ENCODE measurements around the gene SLC4A1AP. TPM values are rescaled to one million over a fixed set of nuclear protein-coding genes. Genes with fewer than 3 reads are reported as not detected.
"Not testable (repeated sequence)": the region's sequence is repeated elsewhere in the genome, so short reads cannot be mapped to it uniquely, and the experiment has no call there.

Gene SLC4A1AP, protein sequence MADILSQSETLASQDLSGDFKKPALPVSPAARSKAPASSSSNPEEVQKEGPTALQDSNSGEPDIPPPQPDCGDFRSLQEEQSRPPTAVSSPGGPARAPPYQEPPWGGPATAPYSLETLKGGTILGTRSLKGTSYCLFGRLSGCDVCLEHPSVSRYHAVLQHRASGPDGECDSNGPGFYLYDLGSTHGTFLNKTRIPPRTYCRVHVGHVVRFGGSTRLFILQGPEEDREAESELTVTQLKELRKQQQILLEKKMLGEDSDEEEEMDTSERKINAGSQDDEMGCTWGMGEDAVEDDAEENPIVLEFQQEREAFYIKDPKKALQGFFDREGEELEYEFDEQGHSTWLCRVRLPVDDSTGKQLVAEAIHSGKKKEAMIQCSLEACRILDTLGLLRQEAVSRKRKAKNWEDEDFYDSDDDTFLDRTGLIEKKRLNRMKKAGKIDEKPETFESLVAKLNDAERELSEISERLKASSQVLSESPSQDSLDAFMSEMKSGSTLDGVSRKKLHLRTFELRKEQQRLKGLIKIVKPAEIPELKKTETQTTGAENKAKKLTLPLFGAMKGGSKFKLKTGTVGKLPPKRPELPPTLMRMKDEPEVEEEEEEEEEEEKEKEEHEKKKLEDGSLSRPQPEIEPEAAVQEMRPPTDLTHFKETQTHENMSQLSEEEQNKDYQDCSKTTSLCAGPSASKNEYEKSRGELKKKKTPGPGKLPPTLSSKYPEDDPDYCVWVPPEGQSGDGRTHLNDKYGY
- 10 to 100 TPM; 27.8 to 28.7 TPM for total RNA-seq

DNA sequence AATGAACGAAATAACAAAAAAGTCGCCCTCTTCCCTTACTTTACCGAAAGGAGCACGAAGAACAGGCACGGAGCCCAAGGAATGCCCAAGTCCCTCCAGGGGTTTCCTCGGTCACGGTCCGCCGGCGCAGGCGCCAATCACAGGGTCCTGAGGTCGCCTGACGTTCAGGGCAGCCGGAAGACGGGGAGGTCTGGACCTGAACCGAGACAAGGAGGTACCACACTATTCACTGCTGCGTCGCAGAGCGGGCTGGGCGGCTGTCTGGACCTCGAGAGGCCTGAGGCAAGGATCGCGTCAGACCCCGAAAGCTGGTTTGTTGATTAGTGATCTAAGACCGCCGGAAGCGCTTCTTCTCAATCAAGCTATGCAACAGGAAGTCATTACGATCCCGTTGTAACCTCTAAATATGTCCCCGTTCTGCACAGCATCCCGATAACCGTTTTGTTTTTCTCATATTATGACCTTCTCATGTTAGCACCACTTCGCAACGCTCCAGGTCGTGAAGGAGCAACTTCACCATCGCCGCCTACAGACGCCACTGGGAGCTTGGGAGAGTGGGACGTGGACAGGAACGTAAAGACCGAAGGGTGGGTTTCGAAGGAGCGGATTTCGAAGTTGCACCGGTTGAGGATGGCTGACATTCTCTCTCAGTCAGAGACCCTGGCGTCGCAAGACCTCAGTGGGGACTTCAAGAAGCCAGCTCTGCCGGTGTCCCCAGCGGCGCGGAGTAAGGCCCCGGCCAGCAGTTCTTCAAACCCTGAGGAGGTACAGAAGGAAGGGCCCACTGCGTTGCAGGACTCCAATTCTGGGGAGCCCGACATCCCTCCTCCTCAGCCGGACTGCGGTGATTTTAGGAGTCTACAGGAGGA lies at the start of gene SLC4A1AP, which contains the start of gene SUPT7L:
TSS of gene SLC4A1AP (plus strand) at position 605 of the 869 bp plus-strand sequence. CDS start at position 631, 26 bp downstream.
TSS of gene SUPT7L (minus strand) at position 330 of the 869 bp plus-strand sequence. CDS start 1,422 bp downstream, outside the sequence.
- CTCF ChIA-PET: interaction anchor here (1.0 to 2.0 kb wide), 5 partner anchors 10 to 232 kb away, joined by 3 to 10 read pairs (median 5); no protein-coding TSS in a partner anchor
- POLR2A ChIA-PET: interaction anchor here (0.6 kb wide), 1 partner anchor 21 kb away, joined by 4 read pairs; no protein-coding TSS in a partner anchor

DNA sequence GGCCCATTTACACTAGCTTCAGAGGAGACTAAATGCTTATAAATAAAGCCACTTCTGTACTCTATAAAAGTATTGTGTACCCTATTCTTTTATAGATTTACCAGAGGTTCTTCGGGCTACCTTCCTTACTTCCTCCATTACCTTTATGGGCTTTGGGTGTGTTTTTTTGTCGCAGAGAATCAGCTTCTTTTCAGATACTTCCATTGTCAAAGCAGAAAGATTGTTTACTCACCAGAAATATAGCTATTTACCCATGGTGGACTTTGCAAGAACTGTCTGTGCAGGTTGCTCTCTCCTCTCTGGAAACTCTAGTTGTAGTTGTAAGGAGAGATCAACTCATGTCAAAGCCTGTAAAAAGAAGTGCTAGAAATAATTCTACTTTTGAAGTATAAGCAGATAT lies 49.7 kb upstream of the SLC4A1AP start:
- ChIA-PET CTCF (interaction anchor here (0.6 kb wide), 1 partner anchor 21 kb away, joined by 3 read pairs; no protein-coding TSS in a partner anchor), POLR2A (no interaction called here)

DNA sequence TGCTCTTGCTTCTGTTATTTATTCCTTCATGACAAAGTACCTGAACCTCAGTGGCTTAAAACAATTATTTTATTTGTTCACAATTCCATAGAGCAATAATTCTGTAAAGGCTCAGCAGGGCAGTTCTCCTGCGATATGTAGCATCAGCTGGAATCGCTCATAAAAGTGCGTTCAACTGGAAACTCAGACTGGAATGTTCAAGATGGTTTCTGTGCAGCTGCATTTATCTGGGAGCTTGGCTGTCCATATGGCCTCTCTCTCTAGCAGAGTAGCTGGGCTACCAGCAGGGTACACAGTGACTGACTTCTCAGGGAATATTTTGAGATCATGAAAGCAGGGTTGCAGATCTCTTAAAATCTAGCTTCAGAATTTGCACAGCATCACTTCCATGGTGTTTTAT lies 48.4 kb upstream of the SLC4A1AP start:
- CTCF ChIA-PET: no interaction called here
- POLR2A ChIA-PET: no interaction called here

DNA sequence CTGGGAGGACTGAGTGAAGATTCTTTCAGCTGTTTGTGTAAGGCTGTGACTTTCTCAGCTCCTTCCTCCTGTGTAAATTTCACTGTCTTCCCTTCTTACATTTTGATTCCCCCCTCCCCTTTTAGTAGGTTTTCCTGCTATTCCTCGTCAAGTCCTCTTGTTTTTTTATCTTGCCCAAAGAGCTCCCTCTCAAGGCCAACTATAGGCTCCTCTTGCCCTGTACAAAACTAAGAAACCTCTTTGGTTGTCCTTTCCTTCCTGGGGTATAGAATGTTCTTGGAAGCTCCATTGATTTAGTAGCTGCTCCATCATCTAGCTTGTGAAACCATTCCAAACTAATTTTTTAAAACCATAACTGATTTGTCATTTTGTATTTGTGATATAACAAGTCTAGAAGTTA lies 42.2 kb upstream of the SLC4A1AP start:
- ChIA-PET CTCF (interaction anchor here (0.6 to 1.2 kb wide), 3 partner anchors 14 to 82 kb away, joined by 3 to 4 read pairs (median 3); no protein-coding TSS in a partner anchor), POLR2A (no interaction called here)

DNA sequence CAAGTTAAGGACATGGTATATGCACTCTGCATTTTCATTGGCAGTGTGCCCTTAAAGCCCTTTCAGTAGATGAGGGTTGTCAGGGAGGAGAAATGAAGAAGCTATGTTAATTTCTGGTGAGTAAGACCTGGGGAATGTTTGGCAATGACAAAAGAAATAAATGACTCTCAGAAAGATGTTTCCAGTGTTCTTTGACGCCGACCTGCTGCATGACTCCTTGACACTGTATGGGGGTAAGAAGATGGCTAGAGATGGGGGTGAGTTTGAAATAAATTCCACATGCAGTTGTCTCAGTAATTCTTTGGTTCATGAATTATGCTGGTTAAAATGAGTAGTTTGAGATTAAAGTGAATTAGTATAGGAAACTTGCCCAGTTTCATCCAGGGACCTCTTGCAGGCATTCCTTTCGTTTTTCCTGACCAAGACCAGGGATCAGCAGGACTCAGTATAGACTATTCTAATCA lies 40.7 kb upstream of the SLC4A1AP start:
- ChIA-PET CTCF (no interaction called here), POLR2A (no interaction called here)

DNA sequence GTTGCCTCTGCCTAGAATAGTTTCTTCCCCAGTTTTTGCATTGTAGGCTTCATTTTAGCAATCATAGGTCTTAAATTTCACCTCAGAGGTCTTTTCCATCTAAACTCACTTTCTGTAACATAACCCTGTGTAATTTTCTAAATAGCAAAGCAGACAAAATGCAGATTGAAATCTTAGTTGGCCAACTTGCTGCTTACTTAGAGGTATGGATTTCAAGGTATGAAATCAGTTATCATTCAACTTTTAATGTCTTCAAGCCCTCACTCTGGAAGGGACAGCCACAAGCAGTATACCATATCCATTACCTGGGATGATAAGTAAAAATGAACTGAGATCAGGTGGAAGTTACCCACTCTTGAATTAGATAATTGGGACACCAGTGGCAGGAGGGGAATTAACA lies 38.7 kb upstream of the SLC4A1AP start:
- ChIA-PET POLR2A (no interaction called here), CTCF (no interaction called here)

DNA sequence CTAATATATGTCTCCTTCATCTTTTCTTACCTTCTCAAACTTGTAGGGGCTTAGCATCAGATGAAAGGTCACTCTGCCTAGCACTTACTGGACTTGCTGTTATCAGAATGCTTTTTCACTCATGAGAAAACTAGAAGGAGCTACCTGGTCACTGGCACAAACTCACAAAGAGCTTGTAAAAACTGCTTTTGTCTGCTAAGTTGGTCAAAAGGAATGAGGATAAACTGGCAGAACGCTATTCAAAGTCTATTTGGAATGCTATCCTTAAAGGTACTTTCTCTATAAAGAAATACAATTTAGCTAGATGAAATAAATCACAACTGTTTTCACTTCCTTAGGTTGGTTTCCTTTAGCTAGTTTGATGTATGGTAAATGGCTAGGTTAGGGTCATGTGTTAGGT lies 37.4 kb upstream of the SLC4A1AP start:
- POLR2A ChIA-PET, CTCF ChIA-PET: not testable (repeated sequence)

DNA sequence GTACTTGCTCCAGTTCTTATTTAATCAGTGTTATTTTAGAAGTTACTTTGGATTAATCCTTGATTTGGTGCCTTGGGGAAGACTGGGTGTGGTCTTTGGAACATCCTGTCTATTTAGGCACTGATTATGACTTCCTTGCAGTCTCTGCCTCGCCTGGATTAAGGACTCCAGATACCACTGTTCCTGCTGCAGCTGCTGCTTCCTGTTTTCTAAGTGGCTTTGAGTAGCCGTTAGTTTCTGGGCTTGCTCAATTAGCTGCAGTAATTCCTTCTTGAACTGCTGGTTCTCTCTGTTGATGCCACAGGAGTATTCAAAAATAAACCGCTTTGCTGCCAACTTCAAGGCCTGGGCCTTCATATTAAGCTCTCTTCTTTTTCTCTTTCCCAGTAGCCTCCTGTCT lies 36.8 kb upstream of the SLC4A1AP start:
- CTCF ChIA-PET, POLR2A ChIA-PET: not testable (repeated sequence)

DNA sequence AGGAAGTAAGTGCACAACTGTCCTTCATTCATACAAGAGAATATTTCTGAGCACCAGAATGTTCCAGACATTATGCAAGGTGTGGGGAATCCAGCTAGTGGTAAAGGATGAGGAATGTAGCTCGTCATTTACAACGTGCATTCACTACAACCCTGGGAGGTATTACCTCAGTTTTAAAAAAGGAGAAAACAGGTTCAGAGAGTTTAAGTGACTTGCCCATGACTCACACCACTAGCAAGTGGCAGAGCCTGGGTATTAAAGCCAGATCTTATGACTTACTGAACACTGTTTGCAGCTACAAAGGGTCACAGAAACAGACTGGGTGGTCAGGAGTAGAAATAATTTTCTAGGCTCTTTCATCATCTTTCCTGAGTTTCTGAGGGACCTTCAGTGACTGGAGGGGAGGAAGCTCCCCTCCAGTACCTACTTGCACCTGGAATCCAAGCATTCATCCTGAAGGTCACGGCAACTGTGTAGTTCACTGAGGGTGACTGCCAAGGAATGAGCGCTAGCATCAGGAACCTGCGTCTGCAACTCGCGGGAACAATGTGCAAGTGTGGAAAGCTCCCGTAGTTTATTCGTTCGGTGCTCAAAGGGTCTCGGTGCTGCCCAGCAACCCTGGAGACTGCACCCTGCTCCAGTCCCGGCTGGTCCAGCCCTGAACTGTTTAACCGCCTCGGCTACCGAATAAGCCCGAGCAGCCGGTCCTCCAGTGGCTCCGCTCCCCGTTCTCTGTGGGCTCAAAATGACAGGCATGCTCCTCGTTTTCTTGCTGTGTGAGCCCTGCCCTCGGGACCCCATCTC lies 35.5 kb upstream of the SLC4A1AP start:
- ChIA-PET CTCF (interaction anchor here (1.4 to 1.8 kb wide), 2 partner anchors 10 to 54 kb away, joined by 7 to 13 read pairs; no protein-coding TSS in a partner anchor), POLR2A (interaction anchor here (0.6 to 1.7 kb wide), 5 partner anchors 10 to 197 kb away, joined by 3 to 10 read pairs (median 4); partner anchors contain the start of gene ZNF512)

DNA sequence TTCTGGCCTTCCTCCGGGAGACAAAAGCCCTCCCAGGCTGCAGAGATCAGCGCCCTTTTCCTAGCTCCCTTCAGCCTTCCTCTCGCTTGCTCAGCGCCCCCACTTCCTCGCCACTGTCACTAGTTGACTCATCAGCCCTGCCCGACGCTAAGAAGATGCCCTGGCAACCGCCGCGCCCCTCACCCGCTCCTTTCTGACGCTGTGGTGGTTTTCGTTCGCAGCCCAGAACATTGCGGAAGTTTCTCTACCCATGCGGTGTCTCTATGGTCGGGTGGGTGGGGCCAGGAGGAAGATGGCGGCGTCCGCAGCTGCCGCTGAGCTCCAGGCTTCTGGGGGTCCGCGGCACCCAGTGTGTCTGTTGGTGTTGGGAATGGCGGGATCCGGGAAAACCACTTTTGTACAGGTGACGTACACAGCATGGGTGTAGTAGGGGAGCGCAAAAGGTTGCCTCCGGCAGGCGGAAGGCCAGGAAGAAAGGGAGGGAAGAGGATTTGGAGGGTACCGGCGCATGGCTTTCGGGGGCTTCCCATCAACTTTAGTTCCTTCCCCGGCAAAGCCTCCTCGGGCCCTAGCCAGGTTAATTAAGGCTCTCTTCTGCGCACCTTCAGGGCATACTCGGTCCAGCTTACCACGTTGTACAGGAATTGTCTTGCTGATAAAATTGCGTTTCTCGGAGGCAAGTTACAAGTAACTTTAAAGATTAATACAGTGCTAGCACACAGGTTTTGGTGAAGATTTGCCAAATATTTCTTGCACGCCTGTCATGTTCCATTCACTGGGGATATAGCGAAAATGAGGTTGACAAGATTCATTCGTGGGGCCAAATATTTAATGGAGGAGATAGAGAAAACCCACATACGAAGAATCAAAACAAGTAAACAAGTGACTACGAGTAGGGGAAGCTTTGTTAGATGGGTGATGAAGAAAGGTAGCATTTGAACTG lies 34.7 kb upstream of the SLC4A1AP start, which contains the start of the genes CCDC121 and GPN1:
TSS of gene CCDC121 (minus strand) at position 246 of the 943 bp plus-strand sequence. CDS start 1,213 bp downstream, outside the sequence.
TSS of gene GPN1 (plus strand) at position 284 of the 943 bp plus-strand sequence. CDS start at position 293, 9 bp downstream.
- CTCF ChIA-PET: interaction anchor here (1.4 to 1.8 kb wide), 2 partner anchors 9 to 53 kb away, joined by 7 to 13 read pairs; no protein-coding TSS in a partner anchor
- POLR2A ChIA-PET: interaction anchor here (0.6 to 1.7 kb wide), 6 partner anchors 9 to 225 kb away, joined by 3 to 10 read pairs (median 4); partner anchors contain the start of gene ZNF512

DNA sequence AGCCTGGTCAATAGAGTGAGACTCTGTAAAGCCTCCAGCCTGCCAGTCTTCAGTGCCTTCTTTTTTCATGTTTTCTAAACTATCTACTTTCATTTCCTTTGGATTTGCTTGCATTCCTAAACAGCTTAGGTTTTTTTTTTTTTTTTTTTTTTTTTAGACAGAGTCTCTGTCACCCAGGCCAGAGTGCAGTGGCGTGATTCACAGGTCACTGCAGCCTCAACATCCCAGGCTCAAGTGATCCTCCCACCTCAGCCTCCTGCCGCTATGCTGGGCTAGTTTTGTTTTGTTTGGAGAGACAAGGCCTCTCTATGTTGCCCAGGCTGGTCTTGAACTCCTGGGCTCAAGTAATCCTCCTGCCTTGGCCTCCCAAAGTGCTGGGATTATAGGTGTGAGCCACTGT lies 33.4 kb upstream of the SLC4A1AP start:
- CTCF ChIA-PET: not testable (repeated sequence)
- POLR2A ChIA-PET: interaction anchor here (0.6 kb wide), 1 partner anchor 202 kb away, joined by 4 read pairs; the partner anchor contains the start of gene NRBP1

DNA sequence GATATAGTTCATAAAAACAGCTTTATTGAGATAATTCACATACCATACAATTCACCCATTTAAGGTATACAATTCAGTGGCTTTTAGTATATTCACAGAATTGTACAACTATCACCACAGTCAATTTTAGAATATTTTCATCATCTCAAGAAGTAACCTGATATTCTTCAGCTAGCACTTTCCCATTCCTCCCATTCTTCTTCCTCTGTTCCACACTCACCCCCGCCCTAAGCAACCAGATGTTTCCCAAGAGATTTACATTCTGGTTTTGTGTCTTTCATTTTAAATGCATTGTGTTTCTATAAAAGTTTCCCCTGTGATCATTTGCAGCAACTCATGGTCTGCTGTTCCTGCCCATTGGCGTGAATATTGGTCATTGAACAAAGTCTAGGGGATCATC lies 29.4 kb upstream of the SLC4A1AP start:
- ChIA-PET POLR2A (no interaction called here), CTCF (no interaction called here)

DNA sequence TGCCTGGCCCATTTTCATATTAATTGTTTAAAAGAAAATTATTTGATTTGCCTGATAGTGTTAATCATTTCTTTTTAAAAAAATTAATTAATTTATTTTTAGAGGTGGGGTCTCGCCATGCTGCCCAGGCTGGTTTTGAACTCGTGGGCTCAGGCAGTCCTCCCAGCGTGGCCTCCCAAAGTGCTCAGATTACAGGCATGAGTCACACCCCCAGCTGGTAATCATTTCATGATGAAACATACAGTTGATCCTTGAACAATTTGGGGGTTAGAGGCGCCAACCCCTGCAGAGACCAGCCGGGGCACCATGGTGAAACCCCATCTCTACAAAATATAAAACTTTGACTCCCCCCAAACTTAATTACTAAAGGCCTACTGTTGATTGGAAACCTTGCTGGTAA lies 26.9 kb upstream of the SLC4A1AP start:
- CTCF ChIA-PET: no interaction called here
- POLR2A ChIA-PET: no interaction called here

DNA sequence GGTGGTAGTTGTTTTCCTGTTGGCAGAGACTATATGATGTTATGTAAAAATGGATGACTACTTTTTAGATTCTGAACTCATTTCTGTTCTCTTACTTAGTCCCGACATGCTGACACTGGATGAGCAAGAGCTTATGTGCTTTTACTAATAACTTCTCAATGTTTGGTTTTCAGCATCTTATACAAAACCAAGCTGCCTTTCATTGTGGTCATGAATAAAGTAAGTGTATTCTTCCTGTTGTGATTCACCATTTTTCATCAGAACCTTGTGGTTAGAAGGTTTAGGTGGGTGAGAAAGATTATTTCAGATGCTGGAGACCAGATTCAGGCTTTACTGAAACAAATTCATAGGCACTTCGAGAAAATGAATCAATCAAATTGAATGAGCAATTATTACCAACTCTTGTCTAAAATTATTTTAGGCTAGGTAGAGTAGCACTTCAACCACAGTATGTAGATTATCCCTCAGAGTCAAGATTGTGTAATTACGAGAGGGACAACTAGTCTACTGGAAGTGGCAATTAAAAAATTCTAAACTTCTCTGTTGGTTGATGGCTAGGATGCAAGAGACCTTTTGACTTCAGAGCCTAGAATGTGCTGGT lies 25.6 kb upstream of the SLC4A1AP start:
- ChIA-PET CTCF (interaction anchor here (0.7 to 2.1 kb wide), 4 partner anchors 9 to 228 kb away, joined by 3 to 8 read pairs (median 5); partner anchors contain the start of genes CCDC121, GPN1, PPM1G and SLC4A1AP), POLR2A (interaction anchor here (1.0 to 2.0 kb wide), 2 partner anchors 10 to 264 kb away, joined by 3 to 10 read pairs; partner anchors contain the start of genes CCDC121 and GPN1)

DNA sequence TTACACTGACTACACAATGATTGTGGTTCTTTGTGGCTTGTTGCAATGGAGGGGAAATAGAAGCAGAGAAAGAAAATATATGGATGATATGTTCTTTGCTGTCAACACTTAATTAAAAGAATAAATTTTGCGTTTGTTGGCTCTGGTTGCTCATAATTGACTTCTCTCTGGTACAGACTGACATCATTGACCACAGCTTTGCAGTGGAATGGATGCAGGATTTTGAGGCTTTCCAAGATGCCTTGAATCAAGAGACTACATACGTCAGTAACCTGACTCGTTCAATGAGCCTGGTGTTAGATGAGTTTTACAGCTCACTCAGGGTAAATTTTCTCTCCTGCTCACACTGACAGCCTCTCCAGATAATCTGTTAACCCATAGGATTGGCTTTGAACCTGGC lies 25.0 kb upstream of the SLC4A1AP start:
- POLR2A ChIA-PET: interaction anchor here (1.0 to 2.0 kb wide), 2 partner anchors 10 to 263 kb away, joined by 3 to 10 read pairs; partner anchors contain the start of genes CCDC121 and GPN1
- CTCF ChIA-PET: interaction anchor here (0.6 to 2.1 kb wide), 3 partner anchors 10 to 290 kb away, joined by 4 to 8 read pairs (median 7); partner anchors contain the start of genes CCDC121 and GPN1

DNA sequence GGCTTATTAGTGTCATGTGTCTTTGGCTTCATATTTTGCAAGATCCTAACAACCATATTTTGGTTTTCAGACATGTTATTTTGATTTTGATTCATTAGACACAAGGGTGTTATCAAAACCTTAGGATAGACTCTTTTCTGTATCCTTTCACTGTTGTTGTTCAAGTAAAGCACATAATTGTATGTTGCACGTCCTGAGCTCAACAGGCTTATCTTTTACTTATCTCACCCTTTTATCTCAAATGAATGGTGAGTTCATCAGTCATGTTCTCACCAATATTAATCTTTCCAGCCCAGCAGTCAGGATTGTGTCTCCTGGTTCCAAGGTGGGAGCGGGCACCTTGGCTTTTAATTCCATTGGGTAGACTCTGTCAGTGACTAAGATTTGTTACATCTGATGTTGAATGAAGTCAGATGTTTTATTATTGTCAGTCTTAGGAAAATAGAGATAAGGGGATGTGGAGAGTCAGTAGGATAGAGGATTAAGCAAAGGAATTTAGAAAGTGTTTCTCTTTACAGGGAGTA lies 22.9 kb upstream of the SLC4A1AP start:
- ChIA-PET CTCF (interaction anchor here (0.8 kb wide), 1 partner anchor 43 kb away, joined by 3 read pairs; no protein-coding TSS in a partner anchor), POLR2A (no interaction called here)

Data from activated CD8-positive, alpha-beta memory T cell treated with anti-CD3 and anti-CD28 coated beads for 36 hours (primary cell).